IMR-90 (cell line): ENCODE data around the gene ZBP1. TPM values are rescaled to one million over a fixed set of nuclear protein-coding genes. Genes with fewer than 3 reads are reported as not detected.
A peak's percentile ranks its signal among the peaks of the same experiment; 100 is the strongest.

Source experiments
- ATAC-seq: fragments of 200-7000 bp; cut with Tn5 transposase; 2 replicates; pipeline ENCODE4 v1.9.1; 2020; ENCODE audit warnings: low read depth, mild to moderate bottlenecking, moderate library complexity
- BruUV-seq: library from RNA; stranded (reverse); fragments of 400-500 nt; replicated peaks from 2 replicates; lab custom pipeline; 2021; lab: Mats Ljungman, UMichigan
- CTCF ChIA-PET: fragments of 300-600 bp; formaldehyde crosslinking; extraction: SDS; loops from one replicate; lab custom pipeline; 2021; ENCODE audit warnings: antibody characterized with exemption; lab: Yijun Ruan, JAX
- POLR2A ChIA-PET: fragments of 300-600 bp; sonication (Branson Sonifier 250); formaldehyde crosslinking; loops from one replicate; lab custom pipeline; 2022; ENCODE audit warnings: antibody characterized with exemption; ENCODE audit not compliant: unreplicated experiment; lab: Charles Lee
- DNase-seq: peaks from one replicate; pipeline ENCODE4 v3.0.0; 2013
- H2AFZ ChIP-seq: replicated peaks from 2 replicates; pipeline ENCODE3; 2013; ENCODE audit warnings: low read length, mild to moderate bottlenecking; ENCODE audit not compliant: poor library complexity
- H2AK5ac ChIP-seq: 2 replicates; pipeline ENCODE4 v1.6.1; 2013; ENCODE audit warnings: low read depth, low read length, inconsistent platforms
- H2AK9ac ChIP-seq: replicated peaks from 2 replicates; pipeline ENCODE3; 2013; ENCODE audit warnings: mild to moderate bottlenecking, low read depth, low read length, moderate library complexity; ENCODE audit not compliant: poor library complexity
- H2BK120ac ChIP-seq: 2 replicates; pipeline ENCODE4 v1.6.1; 2013; ENCODE audit warnings: low read depth, low read length, inconsistent platforms
- H2BK15ac ChIP-seq: 3 replicates; pipeline ENCODE4 v1.6.1; 2013; ENCODE audit warnings: low read depth, low read length, inconsistent platforms
- H2BK20ac ChIP-seq: 2 replicates; pipeline ENCODE4 v1.6.1; 2013; ENCODE audit warnings: low read depth, mild to moderate bottlenecking, inconsistent platforms, low read length, moderate library complexity
- H2BK5ac ChIP-seq: 2 replicates; pipeline ENCODE4 v1.6.1; 2013; ENCODE audit warnings: mild to moderate bottlenecking, low read depth, low read length, inconsistent platforms; ENCODE audit not compliant: poor library complexity, severe bottlenecking
- H3K14ac ChIP-seq: replicated peaks from 2 replicates; pipeline ENCODE4 v1.6.1; 2013; ENCODE audit warnings: low read depth, low read length, inconsistent platforms
- H3K18ac ChIP-seq: 2 replicates; pipeline ENCODE4 v1.6.1; 2013; ENCODE audit warnings: low read depth, low read length, control low read depth
- H3K23ac ChIP-seq: 2 replicates; pipeline ENCODE4 v1.6.1; 2013; ENCODE audit warnings: low read depth, low read length, inconsistent platforms
- H3K27ac ChIP-seq: 2 replicates; pipeline ENCODE4 v1.5.1; 2013; ENCODE audit warnings: mild to moderate bottlenecking, control low read depth, low read length; ENCODE audit not compliant: insufficient read depth
- H3K27me3 ChIP-seq: 2 replicates; pipeline ENCODE4 v1.6.1; 2013; ENCODE audit warnings: low read length; ENCODE audit not compliant: control insufficient read depth, insufficient read depth
- H3K36me3 ChIP-seq: 2 replicates; pipeline ENCODE4 v1.6.1; 2013; ENCODE audit warnings: low read length, mixed read lengths; ENCODE audit not compliant: control insufficient read depth, insufficient read depth
- H3K4ac ChIP-seq: 2 replicates; pipeline ENCODE4 v1.6.1; 2013; ENCODE audit warnings: low read depth, low read length, inconsistent platforms
- H3K4me1 ChIP-seq: 2 replicates; pipeline ENCODE4 v1.6.1; 2013; ENCODE audit warnings: low read length, mixed read lengths; ENCODE audit not compliant: control insufficient read depth, insufficient read depth
- H3K4me2 ChIP-seq: 2 replicates; pipeline ENCODE4 v1.6.1; 2013; ENCODE audit warnings: low read depth, mild to moderate bottlenecking, control low read depth, low read length, moderate library complexity
- H3K4me3 ChIP-seq: 2 replicates; pipeline ENCODE4 v1.5.1; 2013; ENCODE audit warnings: low read depth, mild to moderate bottlenecking, control low read depth, low read length, moderate library complexity; ENCODE audit not compliant: insufficient read depth
- H3K56ac ChIP-seq: 2 replicates; pipeline ENCODE4 v1.6.1; 2013; ENCODE audit warnings: low read length, inconsistent platforms; ENCODE audit not compliant: insufficient read depth; ENCODE audit errors: extremely low read depth
- H3K79me1 ChIP-seq, 2 experiments: 2 replicates each; pipeline ENCODE4 v1.6.1; 2013; ENCODE audit warnings: low read length in 2 of 2, inconsistent platforms in 1 of 2, low read depth in 1 of 2
- H3K9ac ChIP-seq: 2 replicates; pipeline ENCODE4 v1.6.1; 2013; ENCODE audit warnings: low read depth, low read length, control low read depth
- H3K9me1 ChIP-seq: 2 replicates; pipeline ENCODE4 v1.6.1; 2013; ENCODE audit warnings: low read length, inconsistent platforms; ENCODE audit not compliant: insufficient read depth
- H3K9me3 ChIP-seq: 2 replicates; pipeline ENCODE4 v1.6.1; 2013; ENCODE audit warnings: low read length; ENCODE audit not compliant: control insufficient read depth, insufficient read depth
- H4K20me1 ChIP-seq: 2 replicates; pipeline ENCODE4 v1.6.1; 2013; ENCODE audit warnings: low read length, inconsistent platforms; ENCODE audit not compliant: insufficient read depth
- H4K5ac ChIP-seq: 2 replicates; pipeline ENCODE4 v1.6.1; 2013; ENCODE audit warnings: mild to moderate bottlenecking, low read depth, low read length, control low read depth
- H4K8ac ChIP-seq, 2 experiments: 2 replicates each; pipeline ENCODE4 v1.6.1; 2013; ENCODE audit warnings: low read depth in 2 of 2, low read length in 2 of 2, control low read depth in 1 of 2, inconsistent platforms in 1 of 2
- H4K91ac ChIP-seq: 2 replicates; pipeline ENCODE4 v1.6.1; 2013; ENCODE audit warnings: low read depth, low read length, inconsistent platforms; ENCODE audit not compliant: insufficient read depth
- BHLHE40 ChIP-seq: fragments of 150-350 bp; IDR thresholded peaks from 2 replicates; pipeline ENCODE4 v1.6.1; 2016; ENCODE audit warnings: mild to moderate bottlenecking, low read depth, low read length
- CEBPB ChIP-seq: IDR thresholded peaks from 2 replicates; pipeline ENCODE4 v1.6.1; 2012; ENCODE audit warnings: low read depth, low read length, improper control_type of control experiment
- CTCF ChIP-seq: conservative IDR thresholded peaks from 2 replicates; pipeline ENCODE4 v1.5.1; 2012; ENCODE audit warnings: mild to moderate bottlenecking, low read depth, low read length, improper control_type of control experiment
- FOS ChIP-seq: fragments of 150-350 bp; IDR thresholded peaks from 2 replicates; pipeline ENCODE4 v1.6.1; 2016; ENCODE audit warnings: low read depth, low read length
- MAZ ChIP-seq: IDR thresholded peaks from 2 replicates; pipeline ENCODE4 v1.6.1; 2012; ENCODE audit warnings: low read depth, mild to moderate bottlenecking, low read length, improper control_type of control experiment, moderate library complexity, borderline replicate concordance
- MXI1 ChIP-seq: IDR thresholded peaks from 2 replicates; pipeline ENCODE4 v1.6.1; 2012; ENCODE audit warnings: low read depth, mild to moderate bottlenecking, low read length, moderate library complexity, borderline replicate concordance
- POLR2A ChIP-seq: IDR thresholded peaks from 2 replicates; pipeline ENCODE4 v1.6.1; 2012; ENCODE audit warnings: mild to moderate bottlenecking, low read depth, low read length
- RCOR1 ChIP-seq: IDR thresholded peaks from 2 replicates; pipeline ENCODE4 v1.6.1; 2012; ENCODE audit warnings: mild to moderate bottlenecking, low read length, improper control_type of control experiment; ENCODE audit not compliant: insufficient replicate concordance
- RFX5 ChIP-seq: IDR thresholded peaks from 2 replicates; pipeline ENCODE4 v1.8.0; 2012; ENCODE audit warnings: low read depth, mild to moderate bottlenecking, low read length, moderate library complexity
- SMC3 ChIP-seq: fragments of 150-350 bp; IDR thresholded peaks from 2 replicates; pipeline ENCODE4 v1.6.1; 2016; ENCODE audit warnings: low read depth, mild to moderate bottlenecking, antibody characterized with exemption, low read length, moderate library complexity
- WGBS, 2 experiments: methylation state at CpG; one replicate each; pipeline versions ENCODE4 v1.1.5 to v1.1.7; 2013; ENCODE audit warnings: missing lambda C conversion rate in 2 of 2; ENCODE audit not compliant: insufficient read length in 1 of 2; ENCODE audit errors: extremely low coverage in 2 of 2; 5-methylcytosine and 5-hydroxymethylcytosine counted together
- dilution Hi-C: fragments of 300-500 bp; cut with HindIII; formaldehyde crosslinking; loops from one replicate; pipeline ENCODE4 v1.14.3; 2018; ENCODE audit warnings: low sequenced_read_pairs; ENCODE audit not compliant: unreplicated experiment
- in situ Hi-C: fragments of 300-500 bp; cut with MboI; formaldehyde crosslinking; loops from 3 replicates; pipeline ENCODE4 v1.14.3; 2019; ENCODE audit warnings: low sequenced_read_pairs, inconsistent platforms, mixed read lengths
- intact Hi-C: fragments of 100-400 bp; cut with micrococcal nuclease; formaldehyde crosslinking; loops from 2 replicates; pipeline ENCODE4 v1.10.0; 2022
- polyA plus RNA-seq, 3 experiments: library from polyadenylated mRNA; depleted of rRNA; stranded (reverse); fragments of >200 nt; gene quantifications; 2 replicates each; pipeline ENCODE4 v1.2.3, GENCODE V29; 2012; ENCODE audit warnings: low replicate concordance in 1 of 3
- total RNA-seq: library from RNA; depleted of rRNA; stranded (reverse); fragments of >200 nt; gene quantifications from 2 replicates; pipeline ENCODE4 v1.2.3, GENCODE V29; 2012
- TF ChIP-seq, protein P1 (sequence below): fragments of 150-350 bp; IDR thresholded peaks from 2 replicates; pipeline ENCODE4 v1.6.1; 2016; ENCODE audit warnings: low read depth, mild to moderate bottlenecking, low read length, moderate library complexity, borderline replicate concordance

The ZBP1 gene
- total and polyA plus RNA-seq, 2 of the 4 experiments (the other 2 are of a cell fraction): not detected

DNA sequence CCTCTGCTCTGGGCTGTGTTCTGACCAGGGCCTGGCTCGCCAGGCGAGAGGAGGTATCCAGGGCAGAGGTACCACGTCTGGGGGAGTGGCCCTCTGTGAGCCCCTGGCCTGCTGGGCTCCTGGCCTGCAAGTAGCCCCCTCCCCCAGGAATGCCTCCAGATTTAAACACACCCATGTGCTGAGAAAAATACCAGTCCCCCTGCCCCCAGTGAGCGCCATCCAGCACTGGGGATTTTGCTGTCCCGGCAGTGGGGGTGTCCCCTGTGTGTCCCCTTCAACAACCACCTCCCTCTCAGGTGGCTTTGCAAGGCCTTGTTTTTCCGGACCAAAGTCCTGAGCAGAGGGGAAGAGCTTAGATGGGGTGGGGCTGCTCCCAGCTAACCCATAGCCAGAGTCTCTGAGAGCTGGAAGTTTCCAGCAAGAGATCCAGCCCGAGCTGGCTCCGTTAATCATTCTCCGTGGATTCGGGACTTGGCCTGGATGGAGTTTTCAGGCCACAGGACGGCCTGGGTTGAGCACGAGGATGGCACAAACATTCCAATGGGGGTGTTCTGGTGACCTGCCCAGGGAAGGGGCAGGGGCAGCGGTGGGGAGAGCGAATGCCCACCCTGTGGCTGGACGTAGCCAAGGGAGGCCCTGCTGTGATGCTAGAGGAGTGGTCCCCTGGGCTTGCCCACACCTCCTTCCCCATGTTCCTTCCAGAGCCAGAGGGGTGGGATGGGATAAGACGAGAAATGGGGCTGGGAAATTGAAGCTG lies 30.3 kb downstream of the ZBP1 start (continued):
- no peak for TF ChIP-seq MXI1

DNA sequence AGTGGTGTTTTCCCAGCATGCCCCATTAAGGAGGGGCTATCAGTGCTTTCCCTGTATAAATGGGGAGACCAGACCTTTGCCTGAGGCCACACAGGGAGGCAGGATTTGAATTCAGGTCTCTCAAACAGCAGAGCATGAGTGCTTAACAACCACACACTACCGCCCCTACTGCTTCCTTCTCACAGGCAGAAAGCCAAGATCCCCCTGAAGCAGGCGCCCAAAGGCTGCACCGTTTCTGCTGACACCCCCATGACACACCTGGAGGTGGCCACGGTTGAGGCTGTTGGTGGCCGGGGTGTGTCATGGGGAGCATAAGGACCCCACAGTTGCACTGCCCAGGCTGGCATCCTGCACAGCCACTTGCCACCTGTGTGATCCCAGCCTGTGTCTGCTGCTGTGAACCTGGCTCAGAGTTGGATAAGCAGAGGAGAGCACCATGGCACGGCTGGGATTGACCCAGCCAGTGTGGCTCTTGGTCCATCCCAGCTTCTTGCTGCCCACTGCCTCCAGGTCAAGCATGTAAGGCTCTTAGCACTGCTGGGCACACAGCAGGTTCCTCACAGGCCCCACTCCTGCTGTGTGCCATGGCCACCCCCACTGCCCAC lies 31.0 kb downstream of the ZBP1 start:
- H3K56ac ChIP-seq: no peak overlapping the region
- no peak overlapping the region for H3K4me3 ChIP-seq
- H4K91ac ChIP-seq: no peak overlapping the region
- H2BK5ac ChIP-seq: no peak overlapping the region
- no peak overlapping the region for H2BK15ac ChIP-seq
- H3K4me1 ChIP-seq: no peaks in the 10 kb centered on the region
- no peaks in the 10 kb centered on the region for H4K20me1 ChIP-seq
- H3K27ac ChIP-seq: no peak overlapping the region
- H2AK9ac ChIP-seq: peak overlapping the region; percentile 37
- intact Hi-C loops (no loop called here), in situ Hi-C loops (no loop called here), dilution Hi-C loops (no loop called here)
- no peak overlapping the region for H2AK5ac ChIP-seq
- no peak overlapping the region for H3K23ac ChIP-seq
- DNase-seq: no peak
- H2BK20ac ChIP-seq: no peak overlapping the region
- TF ChIP-seq SMC3: no peak
- no peak for TF ChIP-seq CTCF
- TF ChIP-seq RFX5: no peak
- no peak for TF ChIP-seq MAZ
- no peak for TF ChIP-seq MXI1
- no peak for TF ChIP-seq CEBPB
- TF ChIP-seq, protein P1, sequence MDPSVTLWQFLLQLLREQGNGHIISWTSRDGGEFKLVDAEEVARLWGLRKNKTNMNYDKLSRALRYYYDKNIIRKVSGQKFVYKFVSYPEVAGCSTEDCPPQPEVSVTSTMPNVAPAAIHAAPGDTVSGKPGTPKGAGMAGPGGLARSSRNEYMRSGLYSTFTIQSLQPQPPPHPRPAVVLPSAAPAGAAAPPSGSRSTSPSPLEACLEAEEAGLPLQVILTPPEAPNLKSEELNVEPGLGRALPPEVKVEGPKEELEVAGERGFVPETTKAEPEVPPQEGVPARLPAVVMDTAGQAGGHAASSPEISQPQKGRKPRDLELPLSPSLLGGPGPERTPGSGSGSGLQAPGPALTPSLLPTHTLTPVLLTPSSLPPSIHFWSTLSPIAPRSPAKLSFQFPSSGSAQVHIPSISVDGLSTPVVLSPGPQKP: no peak
- no peak for TF ChIP-seq BHLHE40
- no peak for TF ChIP-seq FOS
- TF ChIP-seq POLR2A: no peak
- no peak for TF ChIP-seq RCOR1
- 100% methylated on average over 1 of the region's 6 CpGs; no CpG with 5 or more reads in 1 of the 2 experiments for WGBS, 2 experiments
- H2BK120ac ChIP-seq: no peak overlapping the region
- no peak overlapping the region for H3K14ac ChIP-seq
- ChIA-PET POLR2A (no interaction called here), CTCF (no interaction called here)
- ATAC-seq: no peak
- H4K8ac ChIP-seq: no peak overlapping the region
- H3K18ac ChIP-seq: no peak overlapping the region
- no peaks in the 10 kb centered on the region for H3K36me3 ChIP-seq
- BruUV-seq: no TSS peak
- no peak overlapping the region for H4K5ac ChIP-seq
- no peaks in the 10 kb centered on the region for H3K79me1 ChIP-seq
- peaks cover 2% of the 10 kb centered on the region; the same call in 1 of the 2 replicates for H3K9me3 ChIP-seq
- no peak overlapping the region for H3K4me2 ChIP-seq
- no peak overlapping the region for H2AFZ ChIP-seq
- no peak overlapping the region for H3K9ac ChIP-seq
- no peak overlapping the region for H3K4ac ChIP-seq
- no peaks in the 10 kb centered on the region for H3K9me1 ChIP-seq
- peaks cover 8% of the 10 kb centered on the region; the same call in 1 of the 2 replicates for H3K27me3 ChIP-seq
